K562 (cell line): Measurements from ENCODE around the gene ENC1. TPM values are rescaled to one million over a fixed set of nuclear protein-coding genes. Genes with fewer than 3 reads are reported as not detected.

Experiments
- BCL6 ChIP-seq: fragments of 250-450 bp; sonication (Bioruptor Pico); IDR thresholded peaks from 2 replicates; pipeline ENCODE4 v1.4.0; 2020
- CREB1 ChIP-seq, 2 experiments: sonication (generic) in 1 of 2; formaldehyde crosslinking in 1 of 2; IDR thresholded peaks; 2 replicates each; pipeline versions ENCODE4 v1.6.1 to v1.8.0; 2012 to 2022; ENCODE audit warnings: inconsistent platforms in 1 of 2, mild to moderate bottlenecking in 1 of 2, missing genetic modification reagents in 1 of 2, moderate library complexity in 1 of 2
- DMBX1 ChIP-seq: fragments of 250-450 bp; sonication (Bioruptor Pico); IDR thresholded peaks from 2 replicates; pipeline ENCODE4 v1.8.0; 2022; ENCODE audit warnings: inconsistent platforms, mild to moderate bottlenecking, moderate library complexity, borderline replicate concordance
- ETV5 ChIP-seq: sonication (generic); formaldehyde crosslinking; IDR thresholded peaks from 2 replicates; pipeline ENCODE4 v1.4.0; 2020; ENCODE audit warnings: low read depth, mild to moderate bottlenecking, missing genetic modification reagents
- ETV6 ChIP-seq, 3 experiments: fragments of 150-350 bp in 1 of 3; sonication (generic) in 1 of 3; formaldehyde crosslinking in 1 of 3; IDR thresholded peaks; 2 replicates each; pipeline versions ENCODE4 v1.6.1 to v1.8.0; 2014 to 2022; ENCODE audit warnings: borderline replicate concordance in 2 of 3, low read depth in 2 of 3, antibody characterized with exemption in 1 of 3, low read length in 1 of 3, mild to moderate bottlenecking in 1 of 3, missing genetic modification reagents in 1 of 3
- FOXA1 ChIP-seq: fragments of 450-650 bp; IDR thresholded peaks from 2 replicates; pipeline ENCODE4 v1.6.1; 2016; ENCODE audit warnings: mild to moderate bottlenecking, borderline replicate concordance
- GABPA ChIP-seq: fragments of 200-800 bp; sonication (Bioruptor generic); conservative IDR thresholded peaks from 2 replicates; pipeline ENCODE4 v1.6.1; 2016; ENCODE audit warnings: low read depth, missing genetic modification characterization, missing compliant biosample characterization
- HNRNPLL ChIP-seq: fragments of 200-400 bp; formaldehyde crosslinking; IDR thresholded peaks from 2 replicates; pipeline ENCODE4 v1.6.1; 2017; ENCODE audit warnings: low read length, low read depth, mild to moderate bottlenecking; ENCODE audit not compliant: poor library complexity, severe bottlenecking
- MTA3 ChIP-seq: fragments of 450-650 bp; formaldehyde crosslinking; IDR thresholded peaks from 2 replicates; pipeline ENCODE4 v1.6.1; 2017; ENCODE audit warnings: mild to moderate bottlenecking, borderline replicate concordance
- NR4A1 ChIP-seq, 2 experiments: fragments of 250-450 bp in 1 of 2; fragments of 450-650 bp in 1 of 2; sonication (Bioruptor Pico) in 1 of 2; IDR thresholded peaks; 2 replicates each; pipeline versions ENCODE4 v1.4.0 to v1.6.1; 2016 to 2020; ENCODE audit warnings: mild to moderate bottlenecking in 2 of 2, missing compliant biosample characterization in 1 of 2, missing genetic modification characterization in 1 of 2, moderate library complexity in 1 of 2
- NRF1 ChIP-seq, 2 experiments: fragments of 450-650 bp; IDR thresholded peaks in 1 of 2; conservative IDR thresholded peaks in 1 of 2; 2 replicates each; pipeline ENCODE4 v1.6.1; 2014; ENCODE audit warnings: mild to moderate bottlenecking in 2 of 2
- OTX1 ChIP-seq: fragments of 450-650 bp; formaldehyde crosslinking; IDR thresholded peaks from 2 replicates; pipeline ENCODE4 v1.4.0; 2022; ENCODE audit warnings: mild to moderate bottlenecking
- PHB2 ChIP-seq: fragments of 450-650 bp; IDR thresholded peaks from 2 replicates; pipeline ENCODE4 v1.6.1; 2017; ENCODE audit warnings: low read depth
- POLR2AphosphoS2 ChIP-seq: IDR thresholded peaks from 2 replicates; pipeline ENCODE4 v1.6.1; 2012; ENCODE audit warnings: low read length, improper control_type of control experiment
- RAD21 ChIP-seq, 2 experiments: fragments of 250-450 bp in 1 of 2; fragments of 450-650 bp in 1 of 2; sonication (Bioruptor Pico) in 1 of 2; formaldehyde crosslinking in 1 of 2; IDR thresholded peaks in 1 of 2; conservative IDR thresholded peaks in 1 of 2; 2 replicates each; pipeline versions ENCODE4 v1.4.0 to v1.8.0; 2020 to 2022; ENCODE audit warnings: mild to moderate bottlenecking in 2 of 2, moderate library complexity in 1 of 2
- RNF2 ChIP-seq: sonication (generic); IDR thresholded peaks from 2 replicates; pipeline ENCODE4 v1.6.1; 2016
- STAG1 ChIP-seq: sonication (generic); formaldehyde crosslinking; IDR thresholded peaks from 2 replicates; pipeline ENCODE4 v1.5.0; 2020; ENCODE audit warnings: missing genetic modification reagents, borderline replicate concordance
- ZNF232 ChIP-seq: sonication (generic); formaldehyde crosslinking; IDR thresholded peaks from 2 replicates; pipeline ENCODE4 v1.8.0; 2022; ENCODE audit warnings: mild to moderate bottlenecking, missing genetic modification reagents
- ZNF507 ChIP-seq: conservative IDR thresholded peaks from 2 replicates; pipeline ENCODE4 v1.6.1; 2017; ENCODE audit warnings: missing genetic modification characterization, missing compliant biosample characterization
- polyA plus RNA-seq, 8 experiments: library from polyadenylated mRNA; depleted of rRNA in 4 of 8; stranded (reverse) in 5 of 8; unstranded in 3 of 8; fragments of >200 nt; fragmentation: Nextera tagmentation in 2 of 8; fragmentation: Illumina TruSeq in 1 of 8; extraction: Ambion mirVana in 2 of 8; extraction: Trizol in 1 of 8; gene quantifications; 2 replicates each; pipeline versions ENCODE4 v1.2.1 to v1.2.3, GENCODE V29; 2011 to 2014; ENCODE audit warnings: inconsistent platforms in 1 of 8, missing spikeins in 1 of 8
- total RNA-seq, 7 experiments: library from RNA; depleted of rRNA in 6 of 7; stranded (reverse); fragments of >200 nt in 6 of 7; fragmentation: Illumina TruSeq in 2 of 7; extraction: Trizol in 2 of 7; gene quantifications; 2 replicates each; pipeline versions ENCODE4 v1.2.1 to v1.2.3, GENCODE V29; 2011 to 2021; ENCODE audit warnings: low replicate concordance in 1 of 7
- TF ChIP-seq, protein P1 (sequence below), 3 experiments: IDR thresholded peaks in 2 of 3; conservative IDR thresholded peaks in 1 of 3; 2 replicates each; pipeline ENCODE4 v1.5.1; 2011 to 2012; ENCODE audit warnings: low read length in 3 of 3, mild to moderate bottlenecking in 3 of 3, control low read depth in 2 of 3, improper control_type of control experiment in 1 of 3, inconsistent platforms in 1 of 3, low read depth in 1 of 3, mixed read lengths in 1 of 3, moderate library complexity in 1 of 3; ENCODE audit not compliant: insufficient read depth in 2 of 3
- TF ChIP-seq, protein P2 (sequence below): fragments of 250-450 bp; sonication (Bioruptor Pico); IDR thresholded peaks from 2 replicates; pipeline ENCODE4 v1.4.0; 2020; ENCODE audit warnings: mild to moderate bottlenecking
- TF ChIP-seq, protein P3 (sequence below): fragments of 250-450 bp; sonication (Bioruptor Pico); IDR thresholded peaks from 2 replicates; pipeline ENCODE4 v1.9.0; 2021; ENCODE audit warnings: mild to moderate bottlenecking, inconsistent platforms

The ENC1 gene
- total and polyA plus RNA-seq, 9 of the 15 experiments (the other 6 are each of a cell fraction or from before 2014, with no cell fraction given) = 0.17 to 3.2 (median 0.97) TPM

DNA sequence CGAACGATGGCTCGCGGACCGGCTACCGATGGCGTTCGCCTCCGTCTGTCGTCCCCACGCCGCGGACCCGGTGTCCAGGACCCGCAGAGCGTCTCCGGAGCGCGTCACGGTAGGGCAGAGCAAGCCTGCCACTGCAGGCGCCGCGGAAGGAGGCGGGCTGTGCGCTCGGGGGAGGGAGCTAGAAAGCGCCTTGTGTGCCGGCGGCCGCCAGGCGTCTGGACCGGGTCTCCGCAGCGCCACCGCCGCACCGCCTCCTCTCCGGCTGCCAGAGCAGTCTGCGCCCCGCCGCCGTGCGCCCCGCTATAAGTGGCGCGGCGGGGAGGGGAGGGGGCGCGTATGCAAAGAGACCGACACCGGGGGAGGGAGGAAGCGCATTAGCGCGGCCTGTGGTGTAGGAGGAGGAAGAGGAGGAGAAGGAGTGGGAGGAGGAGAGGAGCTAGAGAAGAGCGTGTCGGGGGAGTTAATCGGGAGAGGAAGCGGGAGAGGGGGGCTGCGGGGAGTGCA is at the start of gene ENC1 (continued):
- TF ChIP-seq RNF2 (peak; percentile 36; the same call in 1 of the 2 replicates), PHB2 (no peak), GABPA (peak; percentile 30), POLR2AphosphoS2 (no peak), MTA3 (peak; percentile 35; the same call in 1 of the 2 replicates), STAG1 (CRISPR knock-in tag) (peak; percentile 55; the same call in 1 of the 2 replicates), ETV6 (IDR thresholded peaks at IDR 0.05; ENCODE audit: borderline replicate concordance in 1 of 2, low read depth in 2 of 2, low read length in 1 of 2) (no peak), ETV6 (CRISPR knock-in tag; IDR thresholded peaks at IDR 0.05; ENCODE audit: borderline replicate concordance) (no peak; the same call in 1 of the 2 replicates), ETV5 (peak; percentile 48; the same call in 1 of the 2 replicates), NR4A1 (CRISPR knock-in tag; IDR thresholded peaks at IDR 0.05) (no peak), NR4A1 (tag; IDR thresholded peaks at IDR 0.05) (no peak), NRF1 (conservative IDR thresholded peaks at IDR 0.05 in 1 of 2, IDR thresholded peaks at IDR 0.05 in 1 of 2) (peak in 1 of 2 experiments; percentile 47; a peak in 3 of 4 replicates), ZNF507 (tag) (no peak), DMBX1 (CRISPR knock-in tag) (no peak), HNRNPLL (peak; percentile 82), CREB1 (IDR thresholded peaks at IDR 0.05) (no peak), CREB1 (CRISPR knock-in tag; IDR thresholded peaks at IDR 0.05) (peak; percentile 23; the same call in 1 of the 2 replicates), BCL6 (CRISPR knock-in tag) (no peak), RAD21 (CRISPR knock-in tag; conservative IDR thresholded peaks at IDR 0.05 in 1 of 2, IDR thresholded peaks at IDR 0.05 in 1 of 2) (peak; percentile 53 to 63), OTX1 (peak; percentile 28; the same call in 1 of the 2 replicates), FOXA1 (no peak), ZNF232 (CRISPR knock-in tag) (0 out of 2 replicates have a peak, but pooled peaks have one; percentile 19)
- TF ChIP-seq, protein P1, sequence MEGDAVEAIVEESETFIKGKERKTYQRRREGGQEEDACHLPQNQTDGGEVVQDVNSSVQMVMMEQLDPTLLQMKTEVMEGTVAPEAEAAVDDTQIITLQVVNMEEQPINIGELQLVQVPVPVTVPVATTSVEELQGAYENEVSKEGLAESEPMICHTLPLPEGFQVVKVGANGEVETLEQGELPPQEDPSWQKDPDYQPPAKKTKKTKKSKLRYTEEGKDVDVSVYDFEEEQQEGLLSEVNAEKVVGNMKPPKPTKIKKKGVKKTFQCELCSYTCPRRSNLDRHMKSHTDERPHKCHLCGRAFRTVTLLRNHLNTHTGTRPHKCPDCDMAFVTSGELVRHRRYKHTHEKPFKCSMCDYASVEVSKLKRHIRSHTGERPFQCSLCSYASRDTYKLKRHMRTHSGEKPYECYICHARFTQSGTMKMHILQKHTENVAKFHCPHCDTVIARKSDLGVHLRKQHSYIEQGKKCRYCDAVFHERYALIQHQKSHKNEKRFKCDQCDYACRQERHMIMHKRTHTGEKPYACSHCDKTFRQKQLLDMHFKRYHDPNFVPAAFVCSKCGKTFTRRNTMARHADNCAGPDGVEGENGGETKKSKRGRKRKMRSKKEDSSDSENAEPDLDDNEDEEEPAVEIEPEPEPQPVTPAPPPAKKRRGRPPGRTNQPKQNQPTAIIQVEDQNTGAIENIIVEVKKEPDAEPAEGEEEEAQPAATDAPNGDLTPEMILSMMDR (IDR thresholded peaks at IDR 0.05 in 2 of 3, conservative IDR thresholded peaks at IDR 0.05 in 1 of 3; ENCODE audit: insufficient read depth in 2 of 3, low read depth in 1 of 3, low read length in 3 of 3) = peak; percentile 26 to 82 (median 46); a peak in 4 of 6 replicates
- TF ChIP-seq, protein P2, sequence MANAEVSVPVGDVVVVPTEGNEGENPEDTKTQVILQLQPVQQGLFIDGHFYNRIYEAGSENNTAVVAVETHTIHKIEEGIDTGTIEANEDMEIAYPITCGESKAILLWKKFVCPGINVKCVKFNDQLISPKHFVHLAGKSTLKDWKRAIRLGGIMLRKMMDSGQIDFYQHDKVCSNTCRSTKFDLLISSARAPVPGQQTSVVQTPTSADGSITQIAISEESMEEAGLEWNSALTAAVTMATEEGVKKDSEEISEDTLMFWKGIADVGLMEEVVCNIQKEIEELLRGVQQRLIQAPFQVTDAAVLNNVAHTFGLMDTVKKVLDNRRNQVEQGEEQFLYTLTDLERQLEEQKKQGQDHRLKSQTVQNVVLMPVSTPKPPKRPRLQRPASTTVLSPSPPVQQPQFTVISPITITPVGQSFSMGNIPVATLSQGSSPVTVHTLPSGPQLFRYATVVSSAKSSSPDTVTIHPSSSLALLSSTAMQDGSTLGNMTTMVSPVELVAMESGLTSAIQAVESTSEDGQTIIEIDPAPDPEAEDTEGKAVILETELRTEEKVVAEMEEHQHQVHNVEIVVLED (CRISPR knock-in tag) = peak; percentile 48; the same call in 1 of the 2 replicates
- TF ChIP-seq, protein P3, sequence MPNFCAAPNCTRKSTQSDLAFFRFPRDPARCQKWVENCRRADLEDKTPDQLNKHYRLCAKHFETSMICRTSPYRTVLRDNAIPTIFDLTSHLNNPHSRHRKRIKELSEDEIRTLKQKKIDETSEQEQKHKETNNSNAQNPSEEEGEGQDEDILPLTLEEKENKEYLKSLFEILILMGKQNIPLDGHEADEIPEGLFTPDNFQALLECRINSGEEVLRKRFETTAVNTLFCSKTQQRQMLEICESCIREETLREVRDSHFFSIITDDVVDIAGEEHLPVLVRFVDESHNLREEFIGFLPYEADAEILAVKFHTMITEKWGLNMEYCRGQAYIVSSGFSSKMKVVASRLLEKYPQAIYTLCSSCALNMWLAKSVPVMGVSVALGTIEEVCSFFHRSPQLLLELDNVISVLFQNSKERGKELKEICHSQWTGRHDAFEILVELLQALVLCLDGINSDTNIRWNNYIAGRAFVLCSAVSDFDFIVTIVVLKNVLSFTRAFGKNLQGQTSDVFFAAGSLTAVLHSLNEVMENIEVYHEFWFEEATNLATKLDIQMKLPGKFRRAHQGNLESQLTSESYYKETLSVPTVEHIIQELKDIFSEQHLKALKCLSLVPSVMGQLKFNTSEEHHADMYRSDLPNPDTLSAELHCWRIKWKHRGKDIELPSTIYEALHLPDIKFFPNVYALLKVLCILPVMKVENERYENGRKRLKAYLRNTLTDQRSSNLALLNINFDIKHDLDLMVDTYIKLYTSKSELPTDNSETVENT (CRISPR knock-in tag) = no peak
